HTERT RPE-1 (cell line): ENCODE measurements around the gene RBBP8NL.

Experiments used
- in situ Hi-C: fragments of 300-500 bp; cut with MboI; formaldehyde crosslinking; loops from 4 replicates; pipeline ENCODE4 v1.14.3; 2020; ENCODE audit warnings: low sequenced_read_pairs

RBBP8NL gene

DNA sequence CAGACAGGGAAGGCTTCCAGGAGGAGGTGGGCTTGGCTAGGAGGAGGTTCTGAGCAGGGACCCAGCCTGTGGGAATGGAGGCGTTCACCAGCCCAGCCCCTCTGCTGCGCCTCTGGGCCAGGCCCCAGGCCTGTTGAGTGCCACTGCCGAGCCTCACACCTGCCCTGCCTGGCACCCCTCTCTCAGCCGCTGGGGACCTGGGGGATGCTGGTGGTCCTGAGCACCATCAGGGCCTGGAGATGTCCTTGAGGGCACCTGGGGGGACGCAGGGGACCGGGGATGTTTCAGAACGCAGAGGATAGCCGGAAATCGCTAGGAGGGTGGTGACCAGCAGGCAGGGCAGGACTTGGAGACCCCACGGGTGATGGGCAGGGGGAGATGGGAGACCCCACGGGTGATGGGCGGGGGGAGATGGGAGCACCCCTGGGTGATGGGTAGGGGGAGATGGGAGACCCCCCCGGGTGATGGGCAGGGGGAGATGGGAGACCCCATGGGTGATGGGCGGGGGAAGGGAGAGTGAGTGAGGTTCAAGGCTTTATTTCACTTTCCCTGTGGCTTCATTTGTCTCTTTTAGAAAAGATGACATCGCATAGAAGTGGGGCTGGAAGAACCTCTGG is 35.7 kb upstream of the RBBP8NL start:
- in situ Hi-C loops: no loop called here

DNA sequence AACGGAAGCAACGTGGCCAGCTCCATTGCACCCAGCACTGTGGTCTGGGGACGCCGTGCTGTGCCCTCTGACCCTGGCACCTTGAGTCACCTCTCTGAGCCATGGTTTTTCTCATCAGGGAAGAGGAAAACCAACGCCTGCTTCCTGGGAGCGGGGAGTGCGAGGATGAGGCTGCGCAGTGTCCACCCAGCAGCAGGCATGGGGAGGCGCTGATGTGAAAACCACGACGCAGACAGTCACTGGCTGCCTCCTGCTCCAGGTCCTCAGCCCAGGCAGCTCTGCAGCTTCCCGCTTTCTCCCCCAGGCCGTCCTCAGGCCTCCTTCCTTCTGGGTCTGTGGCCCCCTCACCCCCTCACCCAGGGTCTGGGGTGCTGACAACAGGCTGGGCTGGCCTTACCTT is 34.5 kb upstream of the RBBP8NL start:
- in situ Hi-C loops: no loop called here

DNA sequence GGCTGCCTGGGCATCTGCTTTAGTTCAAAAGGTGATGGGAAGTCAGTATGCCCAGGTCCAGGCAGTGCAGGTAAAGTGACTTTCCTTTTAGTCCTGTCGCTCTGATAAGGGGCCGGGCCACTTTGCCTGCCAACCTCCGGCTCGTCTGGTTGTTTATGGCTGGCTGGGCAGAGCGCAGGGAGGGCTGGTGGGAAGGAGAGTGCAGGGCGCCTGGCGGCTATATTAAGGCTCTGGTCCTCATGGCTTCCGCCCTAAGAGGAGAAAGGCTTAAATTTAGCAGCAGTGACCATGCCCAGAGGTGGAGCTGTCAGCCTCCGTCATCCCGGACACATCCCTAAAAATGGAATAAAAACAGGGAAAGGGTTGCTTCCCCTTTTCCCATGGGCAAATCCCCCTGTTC is 33.8 kb upstream of the RBBP8NL start:
- in situ Hi-C loops: no loop called here

DNA sequence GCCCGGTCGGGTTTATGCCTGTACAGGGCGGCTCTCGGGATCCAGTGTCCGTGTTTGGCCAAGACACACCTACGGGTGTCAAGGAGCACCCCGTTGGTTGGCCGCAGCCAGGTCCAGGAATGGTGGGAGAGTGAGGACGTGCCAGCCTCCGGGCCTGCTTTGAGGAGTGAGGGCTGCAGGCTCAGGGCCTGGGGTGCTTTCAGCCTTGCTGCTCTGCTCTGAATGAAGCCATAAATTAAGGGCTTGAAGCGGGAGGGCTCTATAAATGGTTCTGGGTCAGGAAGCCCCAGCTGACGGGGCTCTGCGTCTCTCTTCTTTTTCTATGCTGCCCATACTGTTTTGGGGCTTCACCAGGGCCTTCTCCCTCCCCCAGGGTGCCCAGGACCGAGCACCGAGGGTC is 33.3 kb upstream of the RBBP8NL start:
- in situ Hi-C loops: no loop called here

DNA sequence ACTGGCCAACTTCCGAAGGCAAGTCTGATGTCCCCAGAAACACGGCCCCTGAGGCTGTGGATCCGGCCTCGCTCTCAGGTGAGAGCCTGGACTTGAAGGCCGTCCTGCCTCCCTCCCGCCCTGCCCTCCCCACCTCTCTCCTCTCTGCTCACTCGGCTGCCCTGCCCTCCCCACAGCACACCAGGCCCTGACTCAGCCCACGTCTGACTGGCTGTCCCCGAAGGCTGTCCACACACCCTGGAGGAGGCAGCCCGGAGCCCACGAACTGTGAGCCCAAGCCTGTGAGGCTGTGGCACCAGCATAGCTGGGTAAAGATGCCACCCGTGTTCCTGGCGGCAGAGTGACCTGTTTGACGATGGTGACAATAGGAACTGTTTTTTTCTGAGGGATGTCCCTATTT is 32.1 kb upstream of the RBBP8NL start:
- in situ Hi-C loops: no loop called here

DNA sequence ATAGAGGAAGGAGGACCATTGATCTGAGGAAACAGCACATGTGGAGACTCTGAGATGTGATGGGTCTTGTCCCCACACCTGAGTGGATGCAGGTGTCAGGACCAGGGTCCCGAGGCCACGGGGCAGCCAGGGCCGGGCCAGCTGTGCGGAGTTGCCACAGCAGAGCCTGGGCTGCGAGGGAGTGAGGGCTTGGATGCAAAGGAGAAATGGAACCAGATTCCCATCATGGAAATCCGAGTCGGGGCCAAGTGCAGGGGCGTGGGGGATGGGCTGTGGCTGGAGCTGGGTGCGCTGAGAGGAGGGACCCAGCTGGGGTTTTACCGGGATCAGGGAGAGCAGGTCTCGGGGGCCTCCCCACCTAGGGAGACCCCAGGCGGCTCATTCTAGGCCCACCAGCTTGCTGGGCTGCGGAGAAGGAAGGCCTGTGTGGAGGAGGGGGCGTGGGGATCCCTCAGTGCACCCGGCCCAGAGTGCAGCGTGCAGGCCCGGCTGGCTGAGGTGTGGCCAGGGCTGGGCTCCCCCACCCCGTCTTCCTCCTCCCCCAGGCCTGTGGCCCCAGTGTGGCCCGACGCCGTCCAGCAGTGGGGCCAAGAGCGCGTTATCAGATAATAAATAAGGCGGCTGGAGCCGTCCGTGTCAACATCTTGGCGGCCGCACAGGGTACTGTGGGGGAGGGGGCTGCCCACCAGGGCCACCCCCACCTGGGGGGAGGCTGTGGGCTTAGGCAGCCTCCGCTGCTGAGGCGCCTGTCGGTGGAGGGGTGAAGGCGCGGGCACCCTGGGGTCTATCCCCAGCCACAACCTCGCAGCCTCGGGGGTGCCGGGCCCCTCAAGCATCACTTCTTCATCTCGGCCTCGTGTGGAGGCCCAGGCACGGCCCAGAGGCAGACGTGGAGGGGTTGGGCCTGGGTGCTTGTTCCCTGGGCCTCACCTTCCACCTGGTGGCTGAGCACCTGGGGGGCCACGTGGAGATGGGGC is 31.2 kb upstream of the RBBP8NL start:
- in situ Hi-C loops: no loop called here

DNA sequence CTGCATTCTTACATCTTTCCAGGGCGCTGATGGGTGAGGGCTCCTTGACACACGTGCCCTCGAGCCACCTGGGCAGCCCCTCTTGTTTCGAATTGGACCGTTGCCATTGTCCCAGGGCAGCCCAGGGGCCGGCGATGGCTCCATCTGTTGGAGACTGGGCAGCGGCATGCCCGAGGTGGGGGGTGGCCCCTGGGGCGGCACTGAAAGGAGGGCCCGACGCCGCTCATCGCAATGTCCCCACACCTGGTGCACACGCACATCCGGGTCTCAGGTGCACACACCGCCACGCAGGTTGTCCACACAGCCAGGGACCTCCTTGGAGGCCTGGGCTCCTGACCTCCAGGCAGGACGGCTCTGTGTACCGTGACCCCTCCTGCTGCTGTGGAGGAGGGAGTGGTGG is 30.5 kb upstream of the RBBP8NL start:
- in situ Hi-C loops: no loop called here

DNA sequence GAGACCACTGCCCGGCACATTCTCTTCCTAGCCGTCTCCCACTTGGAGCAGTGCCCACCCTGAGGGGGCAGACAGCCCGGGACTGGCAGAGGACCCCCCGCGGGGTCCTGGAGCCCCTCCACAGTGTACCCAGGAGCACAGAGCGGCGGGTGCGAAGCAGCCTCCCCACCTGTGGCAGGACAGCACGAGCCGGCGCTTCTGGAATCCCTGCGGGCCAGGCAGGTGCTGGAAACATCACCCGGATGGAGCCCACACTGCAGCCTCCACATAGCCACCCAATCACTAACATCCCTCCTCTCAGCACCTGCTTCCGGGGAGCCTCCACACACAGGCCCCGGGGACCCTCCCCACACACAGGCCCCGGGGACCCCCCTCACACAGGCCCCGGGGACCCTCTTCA is 29.8 kb upstream of the RBBP8NL start:
- in situ Hi-C loops: no loop called here

DNA sequence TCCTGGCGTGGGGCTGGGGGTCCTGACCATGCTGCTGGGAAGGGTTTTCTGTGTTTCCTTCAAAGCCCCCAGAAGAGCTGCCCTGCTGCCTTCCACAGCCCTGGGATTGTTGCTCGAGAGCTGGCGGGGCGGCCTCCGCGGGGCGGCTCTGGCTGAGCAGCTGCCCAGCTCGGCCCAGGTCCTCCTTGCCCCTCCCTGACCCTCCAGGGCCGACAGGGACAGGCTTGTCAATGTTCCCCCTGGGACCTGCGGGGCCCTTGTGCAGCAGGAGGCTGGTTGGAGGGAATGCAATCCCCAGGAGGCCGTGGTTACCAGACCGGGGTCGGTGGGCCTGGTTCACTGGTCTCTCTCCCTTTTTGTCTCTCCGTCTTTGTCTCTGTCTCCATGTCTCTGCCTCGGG is 28.6 kb upstream of the RBBP8NL start:
- in situ Hi-C loops: no loop called here

DNA sequence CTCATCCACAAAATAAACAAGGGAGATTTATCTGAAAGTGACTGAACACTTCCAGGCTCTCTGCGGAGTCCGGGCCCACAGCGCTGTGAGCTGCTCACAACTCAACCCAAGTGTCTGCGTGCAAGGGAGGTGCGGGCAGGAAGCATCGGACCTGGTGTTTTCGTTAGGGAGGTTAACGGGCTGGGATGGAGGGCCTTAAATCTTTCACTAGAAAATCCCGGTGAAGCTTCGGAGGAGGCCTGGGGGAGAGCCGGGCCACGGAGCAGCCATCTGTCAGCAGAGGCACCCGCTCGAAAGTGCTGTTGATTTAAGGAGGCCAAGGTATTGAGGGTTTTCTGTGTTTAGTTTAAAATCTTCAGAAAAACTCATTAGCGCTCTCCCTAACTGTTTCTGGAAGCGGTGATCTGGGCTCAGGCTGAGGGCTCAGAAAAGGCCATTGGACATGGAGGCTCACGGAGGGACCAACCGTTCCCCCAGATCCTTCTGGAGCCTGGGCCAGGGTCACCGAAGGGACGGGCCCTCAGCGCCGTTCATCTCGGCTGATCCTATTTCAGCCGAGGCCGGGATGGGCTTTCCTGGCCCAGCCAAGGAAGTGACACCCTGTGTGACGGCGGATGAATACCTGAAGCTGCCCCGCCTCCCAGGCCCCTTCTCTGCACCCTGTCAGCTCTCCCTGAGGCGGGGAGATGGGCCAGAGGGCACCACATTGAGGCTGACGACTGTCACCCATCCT is 27.7 kb upstream of the RBBP8NL start:
- in situ Hi-C loops: no loop called here

DNA sequence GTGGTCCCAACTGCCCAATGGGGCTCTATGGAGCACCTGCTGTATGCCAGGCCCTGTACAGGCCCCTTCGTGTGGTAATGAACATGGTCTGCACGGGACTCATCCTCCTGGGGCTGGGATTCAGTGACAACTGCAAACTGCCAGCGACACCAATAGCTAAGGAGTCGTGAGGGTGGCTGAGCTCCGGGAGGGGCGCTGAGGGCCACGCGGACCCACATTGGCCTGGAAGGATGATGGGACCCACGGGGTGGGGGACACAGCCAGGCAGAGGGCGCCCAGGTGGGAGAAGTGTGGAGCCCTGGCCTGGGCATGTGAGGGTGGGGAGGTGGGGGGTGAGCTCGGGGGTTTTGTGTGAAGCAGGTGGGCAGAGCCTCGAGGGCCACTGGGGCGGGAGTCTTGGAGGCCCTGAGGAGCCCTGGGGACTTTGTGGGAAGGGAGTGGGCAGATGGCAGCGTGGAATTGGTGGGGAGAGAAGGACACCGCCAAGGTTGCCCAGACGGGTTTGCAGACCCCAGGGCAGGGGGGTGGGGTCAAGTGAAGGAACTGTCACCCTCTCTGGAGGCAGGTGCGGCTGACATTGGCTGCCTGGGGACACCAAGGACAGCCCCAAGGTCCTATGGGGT is 26.0 kb upstream of the RBBP8NL start:
- in situ Hi-C loops: no loop called here

DNA sequence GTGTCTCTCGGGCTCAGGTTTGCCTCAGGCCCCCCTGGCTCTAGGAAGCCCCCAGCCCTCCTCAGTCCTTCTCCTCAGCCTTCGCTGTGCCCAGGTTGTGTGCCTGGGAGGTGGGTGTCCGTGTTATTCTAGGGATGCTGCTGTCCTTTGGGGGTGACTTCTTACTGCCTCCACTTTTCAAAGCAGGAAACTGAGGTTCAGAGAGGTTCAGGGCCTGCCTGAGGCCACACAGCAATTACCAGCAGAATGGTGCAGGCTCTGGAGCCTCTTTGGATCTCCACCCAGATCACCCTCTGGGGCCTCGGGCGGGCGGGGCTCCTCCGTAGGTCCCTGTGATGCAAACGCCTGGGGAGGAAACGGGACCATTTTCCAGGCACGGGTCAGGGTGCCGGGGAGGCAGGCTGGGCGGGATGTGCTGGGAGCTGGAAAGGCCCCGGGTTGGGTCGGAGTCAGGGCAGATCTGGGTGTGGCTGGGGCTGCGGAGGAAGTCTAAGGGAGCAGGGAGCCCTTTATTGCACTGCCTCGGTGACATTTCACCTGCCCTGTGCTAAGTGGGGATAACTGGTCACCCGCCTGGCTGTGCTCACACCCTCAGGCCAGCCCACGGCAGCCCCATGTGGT is 25.2 kb upstream of the RBBP8NL start:
- in situ Hi-C loops: no loop called here

DNA sequence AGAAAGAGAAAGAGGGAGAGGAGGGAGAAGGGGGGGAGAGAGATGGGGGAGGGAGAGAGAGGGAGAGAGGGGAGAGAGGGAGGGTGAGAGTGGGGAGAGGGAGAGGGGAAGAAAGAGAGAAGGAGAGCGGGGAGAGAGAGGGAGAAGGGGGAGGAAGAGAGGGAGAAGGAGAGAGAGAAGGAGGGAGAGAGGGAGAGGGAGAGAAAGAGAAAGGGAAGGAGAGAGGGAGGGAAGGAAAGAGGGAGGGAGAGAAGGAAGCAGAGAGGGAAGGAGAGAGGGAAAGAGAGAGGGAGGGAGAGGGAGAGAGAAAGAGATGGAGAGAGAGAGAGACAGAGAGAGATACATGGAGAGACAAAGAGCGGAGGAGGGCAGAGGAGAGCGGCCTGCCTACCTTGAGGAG is 24.6 kb upstream of the RBBP8NL start:
- in situ Hi-C loops: no loop called here

DNA sequence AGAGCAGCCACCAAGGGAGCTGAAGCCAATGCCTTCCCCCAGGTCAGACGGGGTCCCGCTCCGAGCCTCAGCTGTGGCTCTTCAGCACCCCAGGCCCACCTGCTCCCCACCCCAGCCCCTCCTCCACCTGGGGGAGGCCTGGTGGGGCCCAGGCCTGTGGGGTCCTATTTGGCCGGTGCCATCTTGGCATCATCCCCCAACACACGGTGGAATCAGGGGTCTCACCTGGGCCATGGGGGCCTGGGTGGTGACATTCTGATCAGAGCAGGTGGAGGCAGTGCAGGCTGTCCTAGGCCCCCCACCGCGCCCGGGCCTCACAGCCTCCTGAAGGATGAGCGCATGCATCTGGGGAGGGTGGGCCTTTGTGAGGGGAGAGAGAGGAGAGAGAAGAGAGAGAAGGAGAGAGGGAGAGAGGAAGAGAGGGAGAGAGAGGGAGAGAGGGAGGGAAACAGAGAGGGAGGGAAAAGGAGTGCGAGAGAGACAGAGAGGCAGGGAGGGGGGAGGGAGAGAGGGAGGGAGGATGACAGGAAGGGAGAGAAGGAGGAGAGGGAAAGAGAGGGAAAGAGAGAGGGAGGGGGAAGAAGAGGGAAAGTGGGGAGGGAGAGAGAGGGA is 23.9 kb upstream of the RBBP8NL start:
- in situ Hi-C loops: no loop called here

DNA sequence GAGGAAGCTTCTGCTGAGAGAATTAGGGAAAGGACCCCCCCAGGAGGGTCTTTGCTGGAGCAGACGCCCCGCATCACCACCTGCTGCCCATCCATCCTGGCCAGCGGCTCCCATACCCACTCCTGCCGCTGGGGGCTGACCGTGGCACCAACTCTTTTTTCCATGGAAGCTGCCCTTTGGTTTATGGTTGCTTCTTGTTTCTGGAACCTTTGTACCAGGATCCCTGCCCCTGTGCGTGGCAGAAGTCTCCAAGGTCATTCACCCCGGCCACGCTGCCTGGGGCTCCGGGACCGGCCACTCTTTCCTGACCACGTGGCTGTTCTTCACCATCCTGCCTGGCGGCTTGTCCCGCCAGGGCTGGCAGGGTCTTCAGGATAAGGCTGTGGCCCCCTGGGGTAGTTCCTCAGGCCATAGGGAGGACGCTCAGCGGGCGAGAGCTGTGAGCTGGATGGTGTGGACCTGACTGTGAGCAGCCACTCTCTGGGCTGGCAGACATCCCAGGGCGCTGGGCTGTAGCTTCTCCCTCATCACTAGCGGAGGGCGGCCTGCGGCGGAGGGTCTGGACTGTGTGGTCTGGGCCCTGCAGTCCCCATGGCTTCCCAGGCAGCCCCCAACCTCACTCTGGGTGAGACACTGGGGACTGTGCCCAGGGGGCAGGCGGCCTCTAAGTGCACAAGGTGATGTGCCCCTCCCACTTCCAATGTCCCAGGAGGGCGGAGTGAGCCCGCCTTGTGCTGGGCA is 22.8 kb upstream of the RBBP8NL start:
- in situ Hi-C loops: no loop called here

DNA sequence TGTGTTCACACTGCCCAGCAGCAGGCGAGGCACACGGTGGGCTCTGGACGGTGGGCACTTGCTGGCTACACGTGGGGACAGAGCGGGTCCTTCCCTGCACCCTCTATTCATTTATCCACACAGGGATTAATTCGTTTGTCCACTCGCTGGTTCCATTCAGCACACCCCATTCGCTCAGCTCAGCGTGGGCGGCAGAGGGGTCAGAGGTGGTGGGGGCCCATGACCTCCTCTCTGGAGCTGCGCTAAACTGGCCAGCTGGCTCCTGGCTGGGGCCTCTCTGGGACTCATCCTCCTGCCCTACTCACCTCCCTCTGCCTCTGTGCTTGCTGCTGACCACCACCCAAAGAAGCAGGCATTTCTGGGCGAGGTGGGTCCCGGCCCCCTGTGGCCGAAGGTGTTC is 21.4 kb upstream of the RBBP8NL start:
- in situ Hi-C loops: no loop called here

DNA sequence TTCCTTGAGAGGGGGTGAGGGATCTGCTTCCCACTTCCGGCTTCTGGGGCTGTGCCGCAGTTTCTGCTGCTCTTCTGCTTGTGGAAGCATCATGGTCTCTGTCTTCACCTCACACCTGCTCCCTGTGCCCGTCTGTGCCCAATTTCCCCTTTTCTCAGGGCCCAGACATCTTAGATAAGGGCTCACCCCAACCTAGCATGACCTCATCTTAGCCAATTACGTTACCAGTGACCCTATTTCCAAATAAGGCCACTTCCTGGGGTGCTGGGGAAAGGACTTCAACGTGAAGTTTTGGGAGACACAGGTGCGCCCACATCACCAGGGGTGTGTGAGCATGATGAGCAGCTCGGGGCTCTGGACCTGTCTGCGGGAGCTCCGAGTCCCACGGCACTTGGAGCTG is 20.7 kb upstream of the RBBP8NL start:
- in situ Hi-C loops: no loop called here

DNA sequence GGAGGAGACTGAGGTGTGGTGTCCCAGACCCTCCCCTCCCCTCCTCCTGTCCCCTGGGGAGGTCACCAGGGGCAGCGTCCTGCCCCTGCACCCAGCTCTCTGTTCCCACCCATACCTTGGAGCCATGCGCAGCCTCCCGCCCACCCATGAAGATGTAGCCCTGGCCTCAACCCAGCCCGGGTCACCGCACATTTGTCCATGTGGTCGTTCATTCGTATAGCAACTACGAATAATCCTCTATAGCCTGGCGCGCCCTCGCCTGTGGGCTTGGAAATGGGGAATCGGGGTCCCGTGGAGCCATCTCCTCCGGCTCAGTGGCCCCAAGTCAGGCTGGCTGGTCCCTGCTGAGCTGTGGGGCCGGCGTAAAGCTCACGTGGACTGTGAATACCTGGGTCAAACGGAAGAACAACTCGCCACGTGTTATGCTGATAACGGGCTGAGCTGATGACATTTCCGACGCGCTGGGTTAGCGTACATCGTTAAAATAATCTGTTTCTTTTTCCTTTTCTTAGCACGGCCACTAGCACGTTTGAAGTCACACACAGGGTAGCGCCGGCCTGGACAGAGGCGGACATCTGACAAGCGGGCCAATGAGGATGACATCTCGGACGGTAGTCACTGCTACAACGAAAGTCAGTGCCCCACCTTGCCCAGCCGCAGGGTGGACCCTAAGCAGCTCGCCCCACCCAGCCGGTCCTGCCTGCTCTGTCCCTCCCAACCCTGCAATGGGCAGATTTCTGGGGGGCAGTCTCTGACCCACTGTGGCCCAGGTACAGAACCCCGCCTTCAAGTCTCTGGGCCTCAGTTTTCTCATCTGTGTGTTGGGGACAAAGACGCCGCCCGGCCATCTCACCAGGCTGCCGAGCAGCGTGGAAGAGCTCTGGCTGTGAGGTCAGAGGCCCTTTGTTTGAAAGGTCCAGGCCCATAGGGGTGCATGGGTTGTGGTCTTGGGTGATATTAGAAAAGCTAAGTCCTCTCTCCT is 19.8 kb upstream of the RBBP8NL start:
- in situ Hi-C loops: no loop called here

DNA sequence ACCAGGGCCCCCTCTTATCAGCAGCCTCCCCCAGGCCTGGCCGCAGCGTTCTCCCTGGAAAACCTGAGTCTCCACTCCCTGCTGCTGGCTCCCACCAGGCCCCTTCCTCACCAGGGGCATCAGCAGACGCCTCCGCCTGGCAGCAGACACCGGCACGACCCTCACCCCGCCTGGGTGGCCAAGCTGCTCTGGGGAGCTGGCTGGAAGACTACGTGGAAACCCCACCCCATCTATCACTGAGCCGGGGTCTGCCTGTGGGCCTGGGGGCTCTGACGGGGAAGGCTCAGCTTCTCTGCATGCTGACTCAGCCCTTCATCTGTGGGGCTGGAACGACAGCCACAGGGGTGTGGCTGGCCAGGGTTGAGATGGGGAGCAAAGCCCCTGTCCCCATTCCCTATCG is 19.1 kb upstream of the RBBP8NL start:
- in situ Hi-C loops: no loop called here
